Neural cell (in vitro differentiated cells): ENCODE results near the gene ATF7. TPM values are rescaled to one million over a fixed set of nuclear protein-coding genes. Genes with fewer than 3 reads are reported as not detected.

Experiments
- H2AFZ ChIP-seq: fragments of 200-600, 300-800 bp; sonication (generic), shearing (Covaris generic); 2 replicates; pipeline ENCODE4 v1.6.0; 2014; ENCODE audit warnings: low read depth, mild to moderate bottlenecking, antibody characterized with exemption, low read length, moderate library complexity
- H3F3A ChIP-seq: fragments of 200-600 bp; shearing (Covaris generic); 2 replicates; pipeline ENCODE4 v1.6.1; 2016; ENCODE audit warnings: mild to moderate bottlenecking, moderate library complexity, mixed read lengths, antibody characterized with exemption, low read length; ENCODE audit not compliant: insufficient read depth, poor library complexity, severe bottlenecking
- H3K27ac ChIP-seq: fragments of 200-600, 300-800 bp; sonication (generic), shearing (Covaris generic); 2 replicates; pipeline ENCODE4 v1.5.1; 2014; ENCODE audit warnings: mild to moderate bottlenecking, low read length, moderate library complexity
- H3K27me3 ChIP-seq: fragments of 300-800, 200-600 bp; sonication (generic), shearing (Covaris generic); 2 replicates; pipeline ENCODE4 v1.6.0; 2014; ENCODE audit warnings: mild to moderate bottlenecking, low read depth, low read length, moderate library complexity; ENCODE audit not compliant: insufficient read depth
- H3K36me3 ChIP-seq: fragments of 300-800, 200-600 bp; sonication (generic), shearing (Covaris generic); 2 replicates; pipeline ENCODE4 v1.5.1; 2014; ENCODE audit warnings: mild to moderate bottlenecking, antibody characterized with exemption, low read length, moderate library complexity; ENCODE audit not compliant: insufficient read depth
- H3K4me2 ChIP-seq: fragments of 300-800, 200-600 bp; sonication (generic), shearing (Covaris generic); 2 replicates; pipeline ENCODE4 v1.6.0; 2014; ENCODE audit warnings: mild to moderate bottlenecking, low read length
- H3K4me3 ChIP-seq: fragments of 300-800, 200-600 bp; sonication (generic), shearing (Covaris generic); 2 replicates; pipeline ENCODE4 v1.5.1; 2014; ENCODE audit warnings: mild to moderate bottlenecking, low read length, moderate library complexity
- H3K79me2 ChIP-seq: fragments of 200-600 bp; shearing (Covaris generic); replicated peaks from 2 replicates; pipeline ENCODE4 v1.6.0; 2014; ENCODE audit warnings: mild to moderate bottlenecking, low read length, moderate library complexity; ENCODE audit not compliant: insufficient read depth
- H3K9ac ChIP-seq: fragments of 300-800, 200-600 bp; sonication (generic), shearing (Covaris generic); 2 replicates; pipeline ENCODE4 v1.6.1; 2016; ENCODE audit warnings: mild to moderate bottlenecking, low read length, mixed read lengths
- H3K9me2 ChIP-seq: fragments of 200-600 bp; shearing (Covaris generic); 2 replicates; pipeline ENCODE4 v1.6.1; 2016; ENCODE audit warnings: mild to moderate bottlenecking, low read length, mixed read lengths; ENCODE audit not compliant: insufficient read depth
- H3K9me3 ChIP-seq: fragments of 200-600, 300-800 bp; sonication (generic), shearing (Covaris generic); 2 replicates; pipeline ENCODE4 v1.6.1; 2016; ENCODE audit warnings: mild to moderate bottlenecking, mixed run types, low read length, moderate library complexity, mixed read lengths
- H4K20me1 ChIP-seq: fragments of 200-600 bp; shearing (Covaris generic); 2 replicates; pipeline ENCODE4 v1.6.1; 2016; ENCODE audit warnings: mild to moderate bottlenecking, mixed run types; ENCODE audit not compliant: insufficient read depth
- CTCF ChIP-seq: fragments of 450-650 bp; IDR thresholded peaks from 2 replicates; pipeline ENCODE4 v1.5.1; 2014; ENCODE audit warnings: antibody characterized with exemption, mild to moderate bottlenecking, moderate library complexity; ENCODE audit not compliant: poor library complexity, severe bottlenecking
- EP300 ChIP-seq: fragments of 450-650 bp; conservative IDR thresholded peaks from 2 replicates; pipeline ENCODE4 v1.6.1; 2014; ENCODE audit warnings: antibody characterized with exemption, mild to moderate bottlenecking, moderate library complexity; ENCODE audit not compliant: poor library complexity, severe bottlenecking
- EZH2 ChIP-seq: fragments of 200-600, 300-800 bp; shearing (Covaris generic), sonication (generic); IDR thresholded peaks from 2 replicates; pipeline ENCODE4 v1.6.1; 2014; ENCODE audit warnings: antibody characterized with exemption, low read length, borderline replicate concordance, mild to moderate bottlenecking; ENCODE audit not compliant: insufficient read depth, poor library complexity, severe bottlenecking
- MXI1 ChIP-seq: fragments of 450-650 bp; conservative IDR thresholded peaks from 2 replicates; pipeline ENCODE4 v1.6.1; 2014; ENCODE audit warnings: antibody characterized with exemption, mild to moderate bottlenecking; ENCODE audit not compliant: poor library complexity, severe bottlenecking
- POLR2AphosphoS5 ChIP-seq: IDR thresholded peaks from 2 replicates; pipeline ENCODE4 v1.6.1; 2012
- RAD21 ChIP-seq: fragments of 450-650 bp; conservative IDR thresholded peaks from 2 replicates; pipeline ENCODE4 v1.6.1; 2014; ENCODE audit warnings: antibody characterized with exemption, mild to moderate bottlenecking, moderate library complexity
- SMC3 ChIP-seq: fragments of 450-650 bp; conservative IDR thresholded peaks from 2 replicates; pipeline ENCODE4 v1.6.1; 2014; ENCODE audit warnings: antibody characterized with exemption, mild to moderate bottlenecking, moderate library complexity; ENCODE audit not compliant: poor library complexity
- TAF1 ChIP-seq: IDR thresholded peaks from 2 replicates; pipeline ENCODE4 v1.6.1; 2012; ENCODE audit warnings: low read depth
- polyA plus RNA-seq: library from polyadenylated mRNA; depleted of rRNA; stranded (reverse); fragments of >200 nt; gene quantifications from 2 replicates; pipeline ENCODE4 v1.2.3, GENCODE V29; 2014
- TF ChIP-seq, protein P1 (sequence below): IDR thresholded peaks from 2 replicates; pipeline ENCODE4 v1.6.1; 2012; ENCODE audit warnings: borderline replicate concordance

ATF7 gene
- polyA plus RNA-seq, 1 donor from 2014 or later, result 6.3 TPM

GRCh38 chr12:53506881-53507602, 119.1 kb downstream of the ATF7 start, which contains the start of gene NPFF:
TSS of gene NPFF (minus strand) at chr12:53507484. CDS start at chr12:53507474, 10 bp downstream.
- H3K36me3 ChIP-seq, result no peaks in the 10 kb centered on the region
- H3K9me2 ChIP-seq, result no peaks in the 10 kb centered on the region
- H3K27me3 ChIP-seq, result no peaks in the 10 kb centered on the region
- no peak within 1 kb of the TSS for H3K27ac ChIP-seq
- no peak within 1 kb of the TSS for H3K9ac ChIP-seq
- H2AFZ ChIP-seq, result no peak within 1 kb of the TSS
- no peaks in the 10 kb centered on the region for H4K20me1 ChIP-seq
- peaks cover 7% of the 10 kb centered on the region for H3K79me2 ChIP-seq
- no peaks in the 10 kb centered on the region for H3F3A ChIP-seq
- no peaks in the 10 kb centered on the region for H3K9me3 ChIP-seq
- H3K4me3 ChIP-seq, result no peak within 1 kb of the TSS
- no peak within 1 kb of the TSS for H3K4me2 ChIP-seq
- no peak for TF ChIP-seq CTCF
- no peak for TF ChIP-seq EP300
- TF ChIP-seq, protein P1, sequence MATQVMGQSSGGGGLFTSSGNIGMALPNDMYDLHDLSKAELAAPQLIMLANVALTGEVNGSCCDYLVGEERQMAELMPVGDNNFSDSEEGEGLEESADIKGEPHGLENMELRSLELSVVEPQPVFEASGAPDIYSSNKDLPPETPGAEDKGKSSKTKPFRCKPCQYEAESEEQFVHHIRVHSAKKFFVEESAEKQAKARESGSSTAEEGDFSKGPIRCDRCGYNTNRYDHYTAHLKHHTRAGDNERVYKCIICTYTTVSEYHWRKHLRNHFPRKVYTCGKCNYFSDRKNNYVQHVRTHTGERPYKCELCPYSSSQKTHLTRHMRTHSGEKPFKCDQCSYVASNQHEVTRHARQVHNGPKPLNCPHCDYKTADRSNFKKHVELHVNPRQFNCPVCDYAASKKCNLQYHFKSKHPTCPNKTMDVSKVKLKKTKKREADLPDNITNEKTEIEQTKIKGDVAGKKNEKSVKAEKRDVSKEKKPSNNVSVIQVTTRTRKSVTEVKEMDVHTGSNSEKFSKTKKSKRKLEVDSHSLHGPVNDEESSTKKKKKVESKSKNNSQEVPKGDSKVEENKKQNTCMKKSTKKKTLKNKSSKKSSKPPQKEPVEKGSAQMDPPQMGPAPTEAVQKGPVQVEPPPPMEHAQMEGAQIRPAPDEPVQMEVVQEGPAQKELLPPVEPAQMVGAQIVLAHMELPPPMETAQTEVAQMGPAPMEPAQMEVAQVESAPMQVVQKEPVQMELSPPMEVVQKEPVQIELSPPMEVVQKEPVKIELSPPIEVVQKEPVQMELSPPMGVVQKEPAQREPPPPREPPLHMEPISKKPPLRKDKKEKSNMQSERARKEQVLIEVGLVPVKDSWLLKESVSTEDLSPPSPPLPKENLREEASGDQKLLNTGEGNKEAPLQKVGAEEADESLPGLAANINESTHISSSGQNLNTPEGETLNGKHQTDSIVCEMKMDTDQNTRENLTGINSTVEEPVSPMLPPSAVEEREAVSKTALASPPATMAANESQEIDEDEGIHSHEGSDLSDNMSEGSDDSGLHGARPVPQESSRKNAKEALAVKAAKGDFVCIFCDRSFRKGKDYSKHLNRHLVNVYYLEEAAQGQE, result no peak
- no peak for TF ChIP-seq POLR2AphosphoS5
- TF ChIP-seq SMC3, result no peak
- no peak for TF ChIP-seq TAF1
- no peak for TF ChIP-seq RAD21

DNA sequence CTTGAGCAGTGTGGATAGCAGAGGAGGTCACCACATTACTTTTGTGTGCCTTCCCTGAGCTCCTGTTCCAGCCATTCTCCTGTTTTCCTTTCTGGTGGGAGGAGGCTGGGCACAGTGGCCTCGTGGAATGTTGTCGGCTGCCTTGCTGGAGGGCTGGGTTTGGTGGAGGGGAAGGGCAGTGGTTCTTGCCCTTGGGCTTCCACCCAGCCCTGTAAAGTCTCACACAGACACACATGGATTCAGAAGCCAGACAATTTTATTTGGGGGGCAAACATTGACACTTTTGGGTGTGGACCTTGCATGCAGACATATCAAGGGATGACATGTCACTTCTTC, 119.8 kb downstream of the ATF7 start:
- H3K36me3 ChIP-seq, result no peaks in the 10 kb centered on the region
- no peak overlapping the region for H3K27ac ChIP-seq
- H3K4me2 ChIP-seq, result no peak overlapping the region

More for the DNA sequence above, 119.8 kb downstream of the ATF7 start:
- H3K27me3 ChIP-seq, result no peaks in the 10 kb centered on the region
- H3K9ac ChIP-seq, result no peak overlapping the region
- no peaks in the 10 kb centered on the region for H4K20me1 ChIP-seq
- no peaks in the 10 kb centered on the region for H3K9me3 ChIP-seq
- H3K9me2 ChIP-seq, result no peaks in the 10 kb centered on the region
- TF ChIP-seq MXI1, result no peak
- no peak for TF ChIP-seq POLR2AphosphoS5
- no peak for TF ChIP-seq SMC3
- TF ChIP-seq, protein P1, result no peak
- no peak for TF ChIP-seq EZH2
- TF ChIP-seq CTCF, result no peak
- no peak for TF ChIP-seq RAD21
- TF ChIP-seq EP300, result no peak
- no peak for TF ChIP-seq TAF1
- H3K4me3 ChIP-seq, result no peak overlapping the region
- H3F3A ChIP-seq, result peaks cover 5% of the 10 kb centered on the region
- H2AFZ ChIP-seq, result no peak overlapping the region
- H3K79me2 ChIP-seq, result peaks cover 12% of the 10 kb centered on the region
